ENCODE results near the gene C17orf67.
A peak's percentile ranks its signal among the peaks of the same experiment; 100 is the strongest.

Gene C17orf67, protein sequence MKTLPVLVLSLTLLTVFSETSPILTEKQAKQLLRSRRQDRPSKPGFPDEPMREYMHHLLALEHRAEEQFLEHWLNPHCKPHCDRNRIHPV

GRCh38 chr17:56833809-56834379, at the start of gene C17orf67, which contains the start of gene DGKE:
C17orf67 (minus strand) TSS chr17:56833920; CDS start chr17:56815810, 18,110 bp downstream.
DGKE (plus strand) TSS chr17:56834151; CDS start chr17:56834796, 645 bp downstream.
- peak; percentile 82 for DNase-seq

DNA sequence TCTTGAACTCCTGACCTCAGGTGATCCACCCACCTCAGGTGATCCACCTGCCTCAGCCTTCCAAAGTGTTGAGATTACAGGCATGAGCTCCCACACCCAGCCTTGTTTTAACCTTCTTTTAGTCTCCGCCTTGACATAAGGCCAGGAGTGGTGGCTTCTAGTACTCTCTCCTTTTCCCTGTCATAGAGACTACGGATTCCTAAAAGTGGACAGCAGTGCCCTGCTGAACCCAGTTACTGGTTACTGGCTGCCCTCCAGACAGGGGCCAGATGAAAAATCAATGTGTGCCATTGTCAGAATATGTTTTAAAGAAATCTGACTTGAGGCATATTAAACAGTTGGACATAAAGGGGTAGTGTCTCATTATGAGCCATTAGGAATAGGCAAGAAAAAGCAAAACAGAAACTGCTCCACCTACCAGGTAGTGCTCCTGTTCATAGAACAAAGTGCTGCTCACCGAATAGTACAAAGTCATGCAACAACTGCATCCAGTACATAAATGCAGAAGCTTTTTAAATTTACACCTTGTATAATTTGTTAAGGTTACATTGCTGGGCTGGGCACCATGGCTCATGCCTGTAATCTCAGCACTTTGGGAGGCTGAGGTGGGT, 48.1 kb upstream of the C17orf67 start:
- no peak for DNase-seq

GRCh38 chr17:56880571-56880970, 46.9 kb upstream of the C17orf67 start:
- no peak for DNase-seq

- DNase-seq: no peak
Observed at GRCh38 chr17:56880133-56880532, 46.4 kb upstream of the C17orf67 start.

- no peak for DNase-seq
Observed at GRCh38 chr17:56879280-56879679, 45.6 kb upstream of the C17orf67 start.

GRCh38 chr17:56876766-56877179, 43.1 kb upstream of the C17orf67 start:
- DNase-seq: no peak

DNA sequence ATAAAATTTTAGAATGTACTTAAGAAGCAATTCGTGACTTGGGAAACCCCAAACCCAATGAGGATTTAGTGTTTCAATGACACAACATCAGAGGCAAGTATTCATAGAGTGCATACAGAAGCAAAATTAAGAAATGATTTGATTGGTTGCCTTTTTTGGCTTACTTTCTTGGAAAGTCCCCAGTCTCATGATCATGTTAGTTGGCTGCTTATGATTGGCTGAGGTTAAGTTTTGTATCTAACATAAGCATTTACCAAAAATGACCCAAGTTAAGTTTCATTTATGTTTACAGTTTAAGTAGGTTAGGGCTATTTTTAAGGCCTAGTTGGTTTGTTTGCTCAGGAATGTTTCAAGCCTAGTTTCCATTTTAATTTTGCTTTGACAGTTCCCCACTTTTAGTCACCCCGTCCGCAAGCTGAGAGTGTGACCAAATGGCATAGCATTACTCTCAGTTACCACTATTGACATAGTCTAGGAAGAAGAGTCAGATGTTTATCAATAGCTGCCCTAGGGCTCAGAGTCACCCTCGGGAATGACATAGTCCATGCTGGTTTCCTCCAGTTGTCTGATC, 36.4 kb upstream of the C17orf67 start:
- DNase-seq: no peak

GRCh38 chr17:56868716-56869115, 35.0 kb upstream of the C17orf67 start:
- DNase-seq: no peak

GRCh38 chr17:56867948-56868376, 34.2 kb upstream of the C17orf67 start:
- peak; percentile 26 for DNase-seq

DNA sequence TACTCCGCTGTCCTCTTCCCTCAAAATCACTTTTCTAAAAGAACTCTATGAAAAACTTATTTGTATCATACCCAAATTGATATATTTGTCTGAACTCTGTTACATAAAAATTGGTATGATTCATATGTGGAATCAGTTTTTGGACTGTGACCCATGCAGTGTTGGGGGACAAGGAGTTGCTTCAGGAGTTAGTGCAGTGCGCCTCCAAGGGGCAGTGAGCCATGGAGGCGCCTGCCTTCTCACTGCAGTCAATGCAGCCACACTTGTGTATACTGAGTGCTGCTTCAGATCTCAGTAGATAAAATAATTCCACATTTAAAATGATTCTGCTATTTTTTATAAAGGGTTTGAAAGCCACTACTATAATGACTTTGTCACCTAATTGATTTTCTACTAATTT, 32.8 kb upstream of the C17orf67 start:
- no peak for DNase-seq

GRCh38 chr17:56866076-56866475, 32.4 kb upstream of the C17orf67 start:
- no peak for DNase-seq

DNA sequence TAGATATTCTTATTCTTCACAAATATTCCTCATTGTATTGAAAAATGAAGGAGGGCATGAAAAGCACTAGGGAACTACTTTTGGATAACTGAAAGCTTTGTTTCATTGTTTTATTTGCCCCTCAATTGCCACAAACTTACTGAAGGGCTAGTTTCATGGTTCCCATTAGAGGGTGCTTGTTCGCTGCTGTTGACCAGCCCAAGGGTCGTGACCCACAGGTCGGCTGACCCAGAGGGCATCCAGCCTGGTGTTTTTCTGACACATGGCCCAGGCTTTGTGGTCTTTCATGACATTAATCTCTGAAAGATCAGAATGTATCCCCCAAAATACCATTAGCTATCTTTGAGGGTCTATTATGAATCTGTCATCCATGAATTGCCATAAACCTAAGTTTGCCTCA, 30.3 kb upstream of the C17orf67 start:
- DNase-seq: no peak

DNA sequence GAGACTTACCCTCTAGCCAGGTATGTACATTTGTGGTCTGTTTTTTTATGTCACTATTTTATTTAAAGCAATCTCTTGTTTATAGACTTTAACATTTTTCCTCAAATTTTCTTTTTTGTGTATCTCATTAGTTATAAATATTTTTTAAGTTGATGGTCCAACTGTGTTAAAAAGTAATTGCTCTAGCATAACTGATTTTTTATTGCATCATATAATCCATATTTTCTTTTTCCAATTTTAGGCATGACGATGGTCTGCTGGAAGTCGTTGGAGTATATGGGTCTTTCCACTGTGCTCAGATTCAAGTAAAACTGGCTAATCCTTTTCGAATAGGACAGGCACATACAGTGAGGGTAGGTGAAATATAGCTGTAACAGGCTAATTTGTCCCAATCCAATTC, 28.2 kb upstream of the C17orf67 start:
- no peak for DNase-seq

GRCh38 chr17:56851008-56851407, 17.3 kb upstream of the C17orf67 start:
- DNase-seq: no peak

GRCh38 chr17:56850591-56850990, 16.9 kb upstream of the C17orf67 start:
- no peak for DNase-seq

DNA sequence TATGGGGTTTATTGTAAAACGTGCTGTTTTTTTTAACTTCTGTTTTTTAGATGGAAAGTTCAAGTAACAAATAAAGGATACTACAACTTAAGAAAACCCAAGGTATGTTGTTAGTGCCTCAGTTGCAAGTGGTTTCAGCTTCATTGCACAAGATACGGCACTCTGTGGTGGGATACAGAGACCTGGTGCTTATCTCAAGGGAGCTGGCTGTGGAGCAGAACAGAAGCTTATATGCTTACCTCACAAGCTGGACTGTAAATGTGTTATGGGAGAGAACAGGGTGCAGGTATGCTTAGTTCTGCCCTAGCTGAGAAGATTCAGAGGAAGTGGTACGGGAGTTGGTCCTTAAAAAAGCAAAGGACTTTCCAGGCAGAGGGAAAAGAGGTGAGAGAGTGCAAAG, 15.4 kb upstream of the C17orf67 start:
- DNase-seq: no peak

DNA sequence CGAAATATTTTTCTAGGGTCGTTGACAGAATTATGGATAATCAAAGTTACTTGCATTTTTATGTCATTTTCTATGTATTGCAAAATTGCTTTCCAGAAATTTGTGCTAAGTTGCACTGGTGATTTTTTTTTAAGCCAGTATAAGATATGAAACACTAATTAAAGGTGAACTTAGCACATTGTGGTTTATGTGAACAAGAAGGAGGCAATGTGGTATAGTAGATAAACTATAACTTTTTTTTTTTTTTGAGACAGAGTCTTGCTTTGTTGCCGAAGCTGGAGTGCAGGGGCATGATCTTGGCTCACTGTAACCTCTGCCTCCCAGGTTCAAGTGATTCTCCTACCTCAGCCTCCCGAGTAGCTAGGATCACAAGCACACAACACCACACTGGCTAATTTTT, 13.4 kb upstream of the C17orf67 start:
- DNase-seq: no peak

DNA sequence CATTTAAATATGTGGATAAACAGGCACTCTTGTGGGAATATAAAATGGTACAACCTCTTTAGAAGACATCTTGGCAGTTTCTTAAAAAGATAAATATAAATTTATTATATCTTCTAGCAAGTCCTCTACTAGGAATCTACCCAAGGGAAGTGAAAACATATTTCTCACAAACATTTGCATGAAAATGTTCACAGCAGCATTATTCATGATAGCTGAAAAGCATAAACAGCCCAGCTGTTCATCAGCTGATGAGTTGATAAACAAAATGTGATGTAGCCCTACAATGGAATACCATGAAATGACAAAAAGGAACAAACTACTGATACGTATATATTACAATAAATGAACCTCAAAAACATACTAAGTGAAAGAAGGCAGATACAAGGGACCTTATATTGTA, 12.2 kb upstream of the C17orf67 start:
- no peak for DNase-seq

- DNase-seq: no peak
Observed at GRCh38 chr17:56842577-56842976, 8.9 kb upstream of the C17orf67 start.

DNA sequence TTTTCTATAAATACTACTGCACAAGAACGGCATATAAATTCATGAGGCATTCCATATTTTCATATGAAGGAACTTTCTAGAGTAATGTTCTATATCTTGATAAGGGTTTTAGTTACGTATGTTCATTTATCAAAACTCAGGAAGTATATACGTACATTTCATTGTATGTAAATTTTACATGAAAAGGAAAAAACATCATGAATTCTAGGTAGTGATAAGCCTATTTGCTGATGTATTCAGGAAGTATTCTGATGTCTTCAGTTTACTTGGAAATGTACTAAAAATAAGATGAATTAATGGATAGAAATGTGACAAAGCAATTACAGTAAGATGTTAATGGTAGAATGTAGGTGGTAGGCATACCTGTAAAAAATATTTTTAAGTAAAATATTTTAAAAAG, 5.0 kb upstream of the C17orf67 start:
- DNase-seq: no peak

DNA sequence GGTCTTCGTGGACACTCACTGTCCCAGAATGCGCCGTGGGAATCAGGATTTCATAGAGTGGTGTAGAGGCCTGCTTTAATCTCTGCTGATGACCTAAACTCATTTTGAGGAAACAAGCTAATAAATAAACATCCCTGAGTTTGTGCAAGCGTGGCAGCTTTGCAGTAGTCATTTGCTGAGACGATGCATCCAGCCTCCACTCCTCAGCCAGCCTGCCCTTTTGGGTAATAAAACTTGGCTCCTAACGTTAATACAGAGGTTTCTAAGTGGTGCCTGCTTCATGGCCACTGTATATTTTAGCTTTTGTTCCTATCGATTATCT, 1.5 kb upstream of the C17orf67 start:
- no peak for DNase-seq

- no peak for DNase-seq
Observed at GRCh38 chr17:56834380-56835263, 902 bp upstream of the C17orf67 start.

GRCh38 chr17:56833057-56833808, 487 bp downstream of the C17orf67 start:
- peak; percentile 71 for DNase-seq

Measured in NCI-H226 (cell line).